GM10847 (cell line): ENCODE results near the gene SELPLG.

Experiments used
- POLR2A ChIP-seq: IDR thresholded peaks from 2 replicates; pipeline ENCODE4 v1.6.1; 2011; ENCODE audit not compliant: insufficient read length; ENCODE audit errors: extremely low read depth

SELPLG gene

DNA sequence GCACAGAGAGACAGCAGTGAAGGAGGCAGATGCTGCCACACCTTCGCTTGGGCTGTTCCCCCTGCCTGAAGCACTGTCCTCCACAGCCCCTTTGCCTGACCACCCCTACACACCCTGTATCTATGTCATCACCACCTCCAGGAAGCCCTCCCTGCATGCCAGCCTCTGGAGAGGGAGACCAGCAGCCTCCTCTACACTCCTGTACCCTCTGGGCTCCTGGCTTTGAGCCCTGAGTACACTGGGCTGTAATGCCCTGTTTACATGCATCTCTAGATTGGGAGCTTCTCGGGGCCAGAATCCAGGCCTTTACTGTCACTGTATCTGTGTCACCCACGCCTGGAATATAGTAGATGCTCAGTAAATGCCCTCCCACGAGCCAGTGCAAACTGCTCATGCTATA lies 30.0 kb downstream of the SELPLG start:
- no peak for TF ChIP-seq POLR2A

DNA sequence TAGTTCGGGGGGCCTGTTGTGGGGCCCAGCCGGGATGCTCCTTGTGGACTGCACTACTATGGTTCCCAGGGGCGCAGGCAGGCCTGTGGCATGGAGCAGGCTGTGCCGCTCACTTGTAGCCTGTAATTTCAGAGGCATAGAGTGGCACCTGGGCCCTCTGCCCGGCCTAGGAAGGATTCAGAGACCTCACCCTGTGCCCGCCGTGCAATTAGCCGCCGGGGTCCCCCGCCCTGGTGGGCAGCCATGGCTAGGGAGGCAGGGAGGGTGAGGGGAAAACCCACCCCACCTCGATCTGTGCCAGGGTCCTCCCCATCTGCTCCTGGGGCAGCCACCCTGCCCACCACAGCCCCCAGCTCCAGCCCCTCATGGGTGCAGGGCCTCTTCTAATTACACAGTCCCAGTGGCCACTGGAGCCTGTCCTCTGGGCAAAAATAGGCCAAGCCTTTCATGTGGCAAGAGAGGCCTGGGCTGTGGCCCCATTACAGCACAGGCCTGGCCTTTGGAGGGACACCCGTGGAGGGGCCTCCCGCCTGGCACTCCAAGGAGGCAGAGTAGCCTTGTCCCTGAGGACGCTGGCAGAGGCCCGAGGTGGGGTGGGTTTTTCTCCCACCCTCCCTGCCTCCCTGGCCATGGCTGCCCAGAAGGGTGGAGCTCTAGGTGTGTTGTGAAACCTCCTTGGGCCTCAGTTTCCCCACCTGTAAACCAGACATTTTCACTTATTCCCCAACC lies 30.6 kb downstream of the SELPLG start:
- TF ChIP-seq POLR2A, result no peak

DNA sequence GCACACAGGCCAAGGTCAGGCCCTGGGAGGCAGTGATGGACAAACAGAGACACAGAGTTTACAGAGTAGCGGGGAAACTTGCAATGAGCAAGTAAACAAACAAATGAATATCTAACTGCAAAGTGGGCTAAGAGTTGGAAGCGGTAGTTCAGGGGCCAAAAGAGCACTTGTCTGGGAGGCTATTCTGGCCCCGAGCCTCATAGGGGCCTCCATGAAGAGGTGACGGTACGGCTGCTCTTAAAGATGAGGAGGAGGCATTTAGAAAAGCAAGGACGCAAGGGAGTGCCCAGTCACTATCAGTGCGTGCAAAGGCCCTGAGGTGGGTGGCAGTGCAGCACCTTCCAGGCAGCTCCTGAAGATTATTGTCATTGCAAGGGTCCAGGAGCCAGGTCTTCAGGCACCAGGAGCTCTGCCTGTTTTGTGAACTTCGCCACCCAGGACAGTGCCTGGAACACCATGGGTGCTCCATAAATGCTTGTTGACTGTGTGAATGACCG lies 31.4 kb downstream of the SELPLG start:
- TF ChIP-seq POLR2A, result no peak

DNA sequence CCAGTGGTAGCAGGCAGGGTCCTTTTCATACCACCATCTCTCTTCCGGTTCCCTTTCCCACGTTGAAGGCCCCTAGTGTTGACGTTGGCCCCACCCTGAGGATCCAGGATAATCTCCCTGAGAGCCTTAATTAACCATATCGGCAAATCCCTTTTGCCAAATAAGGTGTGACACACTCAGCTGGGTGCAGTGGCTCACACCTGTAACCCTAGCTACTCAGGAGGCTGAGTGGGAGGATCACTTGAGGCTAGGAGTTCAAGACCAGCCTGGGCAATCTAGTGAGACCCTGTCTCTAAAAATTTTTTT lies 33.0 kb downstream of the SELPLG start:
- TF ChIP-seq POLR2A, result no peak

DNA sequence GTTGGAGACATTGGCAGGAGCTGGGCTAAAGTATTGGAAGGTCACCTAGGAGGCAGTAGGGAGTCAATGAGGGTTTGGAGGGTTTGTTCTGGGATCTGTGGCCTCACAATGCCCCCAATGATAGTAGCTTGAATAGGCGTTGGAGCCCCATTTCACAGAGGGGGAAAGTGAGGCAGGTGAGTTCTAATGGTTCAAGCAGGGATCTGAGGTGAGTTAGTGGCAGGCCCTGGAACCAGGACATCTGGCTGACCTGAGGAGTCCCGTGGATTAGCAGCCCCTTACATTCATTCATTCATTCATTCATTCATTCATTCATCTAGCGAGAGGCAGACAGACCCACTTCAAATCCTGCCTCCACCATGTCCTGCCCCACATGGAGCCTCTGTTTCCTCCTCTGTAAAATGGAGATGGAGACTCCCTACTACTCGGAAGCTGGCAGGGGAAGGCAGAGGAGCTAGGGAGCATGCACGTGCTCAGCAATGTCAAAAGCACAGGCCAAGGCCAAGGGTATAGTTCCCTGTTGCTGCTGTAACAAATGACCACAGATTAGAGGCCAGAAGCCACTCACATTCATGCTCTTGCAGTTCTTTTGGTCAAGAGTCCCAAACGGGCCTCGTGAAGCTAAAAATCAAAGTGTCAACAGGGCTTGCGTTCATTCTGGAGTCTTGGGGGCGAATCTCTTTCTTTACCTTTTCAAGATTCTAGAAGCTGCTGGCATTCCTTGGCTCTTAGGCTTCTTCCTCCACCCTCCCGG lies 33.6 kb downstream of the SELPLG start:
- no peak for TF ChIP-seq POLR2A

DNA sequence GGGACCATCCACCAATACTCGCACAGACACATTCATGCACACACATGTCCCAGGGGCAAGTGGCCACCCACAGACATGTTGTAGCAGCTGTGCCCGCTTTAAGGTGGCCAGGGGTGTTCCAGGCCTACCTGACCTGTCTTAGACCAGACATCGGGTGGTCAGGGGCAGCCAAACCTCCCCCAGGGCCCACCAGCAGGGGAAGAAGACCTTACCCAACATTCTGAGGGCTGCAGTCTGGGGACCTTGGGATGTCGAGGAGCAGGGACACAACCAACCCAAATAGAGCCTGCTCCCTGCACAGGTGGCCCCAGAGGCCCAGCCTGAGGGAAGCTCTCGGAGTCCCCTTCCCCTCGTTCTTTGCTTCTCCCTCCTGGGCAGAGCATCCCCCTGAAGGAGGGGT lies 34.2 kb downstream of the SELPLG start:
- no peak for TF ChIP-seq POLR2A

DNA sequence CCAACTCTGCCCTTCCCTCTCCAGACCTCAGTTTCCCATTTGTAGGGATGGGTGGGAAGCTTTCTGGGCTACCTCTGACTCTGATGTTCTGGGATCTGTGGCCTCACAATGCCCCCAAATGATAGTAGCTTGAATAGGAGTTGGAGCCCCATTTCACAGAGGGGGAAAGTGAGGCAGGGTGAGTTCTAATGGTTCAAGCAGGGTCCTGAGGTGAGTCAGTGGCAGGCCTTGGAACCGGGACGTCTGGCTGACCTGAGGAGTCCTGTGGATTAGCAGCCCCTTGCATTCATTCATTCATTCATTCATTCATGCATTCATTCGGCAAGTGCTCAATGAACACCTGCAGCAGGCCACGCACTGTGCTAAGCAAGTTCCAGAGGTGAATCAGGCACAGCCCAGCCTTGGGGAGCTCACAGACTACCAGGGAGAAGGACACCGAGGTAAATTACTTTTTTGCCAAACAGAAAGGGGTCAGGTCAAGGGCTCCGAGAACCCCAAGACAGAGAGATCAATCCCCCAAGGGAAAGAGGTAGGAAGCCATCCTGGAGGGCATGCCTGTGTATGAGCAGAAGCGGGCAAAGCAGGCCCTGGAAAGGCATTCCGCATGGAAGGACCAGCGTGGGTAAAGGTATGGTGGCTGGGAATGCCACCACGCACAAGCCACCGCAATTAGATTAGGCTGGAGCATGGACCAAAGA lies 35.0 kb downstream of the SELPLG start:
- TF ChIP-seq POLR2A, result no peak

DNA sequence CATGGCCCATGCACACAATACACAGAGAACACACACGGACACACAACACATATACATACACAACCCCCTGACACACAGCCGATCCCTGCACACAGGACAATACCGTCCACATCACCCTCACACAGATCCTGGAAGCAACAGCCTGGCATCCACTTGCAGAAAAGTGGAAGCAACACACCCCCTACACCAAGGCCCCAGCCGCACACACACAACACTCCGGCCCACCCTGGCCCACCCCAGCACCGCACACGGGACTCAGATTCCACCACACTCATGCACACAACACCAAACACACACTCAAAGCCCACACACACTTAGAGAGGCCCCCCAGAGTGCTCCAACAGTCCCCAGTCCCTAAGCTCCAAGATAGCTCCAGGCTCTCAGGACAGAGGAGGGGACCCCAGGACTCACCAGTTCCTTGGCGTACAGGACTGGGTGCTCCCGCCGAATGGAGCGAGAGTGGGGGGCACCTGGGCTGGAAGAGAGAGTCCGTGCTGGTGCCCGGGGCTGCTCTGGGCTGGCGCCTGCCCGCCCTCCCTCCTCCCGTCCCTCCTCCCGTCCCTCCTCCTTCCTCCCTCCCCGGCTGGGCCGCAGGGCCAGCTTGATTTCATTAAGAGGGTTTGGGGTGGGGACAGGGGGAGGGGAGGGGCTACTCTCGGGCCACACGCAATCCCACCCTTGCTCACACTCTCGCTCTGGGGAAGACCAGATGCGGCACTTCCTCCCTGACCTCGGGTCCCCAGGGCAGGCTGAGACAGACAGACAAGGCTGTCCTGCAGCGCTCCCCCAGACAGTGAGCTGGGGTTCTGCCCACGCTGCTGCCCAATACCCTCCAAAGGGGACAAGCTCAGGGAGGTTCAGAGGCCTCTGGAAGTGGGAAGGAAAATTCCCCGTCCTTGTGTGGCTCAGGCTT lies 35.9 kb downstream of the SELPLG start, which contains the start of gene TMEM119:
TSS of gene TMEM119 (minus strand) at position 526 of the 913 bp plus-strand sequence. CDS start 5,701 bp downstream, outside the sequence.
- no peak for TF ChIP-seq POLR2A

DNA sequence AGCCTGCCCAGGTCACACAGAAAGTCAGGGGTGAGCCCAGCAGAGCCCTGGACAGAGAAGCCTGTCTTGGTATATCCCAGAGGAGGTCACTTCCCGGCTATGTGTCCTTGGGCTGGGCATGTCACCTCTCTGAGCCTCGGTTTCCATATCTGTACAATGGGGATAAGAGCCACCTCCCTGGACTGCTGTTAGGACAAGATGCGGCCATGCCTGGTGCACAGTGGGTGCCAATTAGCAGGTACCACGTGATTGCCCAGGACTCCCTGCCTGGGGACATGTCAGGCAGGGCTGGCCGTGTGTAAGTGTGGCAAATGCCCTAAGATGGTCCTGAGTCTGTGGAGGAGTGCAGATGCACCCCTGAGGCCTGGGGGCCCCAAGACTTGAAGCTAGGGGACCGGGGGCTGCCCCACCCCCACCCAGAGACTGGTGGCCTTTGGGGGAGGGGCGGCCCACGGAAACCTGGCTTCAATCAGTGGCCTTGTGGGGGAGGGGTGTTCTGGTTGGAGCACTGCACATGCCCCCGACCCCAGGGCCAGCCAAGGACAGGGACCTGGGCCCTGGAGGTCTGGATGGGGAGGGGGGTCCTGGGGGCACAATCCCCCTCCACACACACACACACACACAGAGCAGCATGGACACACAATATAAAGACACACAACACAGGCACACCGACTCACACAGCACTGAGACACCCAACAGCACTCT lies 36.7 kb downstream of the SELPLG start:
- no peak for TF ChIP-seq POLR2A

DNA sequence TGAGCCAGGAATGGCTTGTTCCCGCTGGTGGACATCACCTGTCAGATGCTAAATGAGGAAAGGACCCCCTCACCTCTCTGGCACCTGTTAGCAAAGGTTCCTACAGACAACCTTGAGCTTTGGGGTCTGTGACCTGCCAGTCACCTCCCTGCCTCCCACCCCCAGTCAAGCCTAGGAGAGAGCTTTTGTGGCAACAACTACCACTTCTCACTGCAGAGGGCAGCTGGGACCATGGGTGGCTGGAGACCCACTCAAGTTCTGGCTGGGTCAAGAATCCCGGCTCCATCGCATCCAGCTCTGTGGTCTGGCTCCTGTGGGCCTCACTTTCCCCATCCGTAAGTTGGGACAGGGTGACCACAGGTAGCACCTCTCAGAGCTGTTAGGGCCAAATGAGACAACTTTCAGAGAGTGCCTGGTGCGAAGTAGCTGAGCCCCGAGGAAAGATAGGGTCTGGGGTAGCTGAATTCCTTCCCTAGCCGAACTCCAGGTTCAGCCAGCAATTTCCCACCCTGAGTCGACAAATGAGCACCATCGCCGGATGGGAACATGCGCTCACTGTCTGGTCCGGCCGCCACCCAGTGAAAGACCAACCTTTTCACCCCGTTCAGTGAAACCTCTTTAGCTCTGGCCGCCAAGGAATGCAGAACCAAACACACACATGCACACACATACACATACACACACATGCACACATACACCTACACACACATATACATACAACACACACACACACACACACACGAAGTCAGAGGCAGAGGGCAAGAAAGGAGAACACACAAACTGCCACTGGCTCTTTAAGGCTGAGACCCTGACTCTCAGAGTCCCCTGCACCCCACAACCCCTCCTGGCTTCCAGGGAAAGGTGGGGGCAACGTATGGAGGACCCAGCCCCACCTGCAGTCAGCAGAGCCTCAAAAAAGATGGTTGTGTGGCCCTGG lies 37.7 kb downstream of the SELPLG start:
- TF ChIP-seq POLR2A, result no peak

DNA sequence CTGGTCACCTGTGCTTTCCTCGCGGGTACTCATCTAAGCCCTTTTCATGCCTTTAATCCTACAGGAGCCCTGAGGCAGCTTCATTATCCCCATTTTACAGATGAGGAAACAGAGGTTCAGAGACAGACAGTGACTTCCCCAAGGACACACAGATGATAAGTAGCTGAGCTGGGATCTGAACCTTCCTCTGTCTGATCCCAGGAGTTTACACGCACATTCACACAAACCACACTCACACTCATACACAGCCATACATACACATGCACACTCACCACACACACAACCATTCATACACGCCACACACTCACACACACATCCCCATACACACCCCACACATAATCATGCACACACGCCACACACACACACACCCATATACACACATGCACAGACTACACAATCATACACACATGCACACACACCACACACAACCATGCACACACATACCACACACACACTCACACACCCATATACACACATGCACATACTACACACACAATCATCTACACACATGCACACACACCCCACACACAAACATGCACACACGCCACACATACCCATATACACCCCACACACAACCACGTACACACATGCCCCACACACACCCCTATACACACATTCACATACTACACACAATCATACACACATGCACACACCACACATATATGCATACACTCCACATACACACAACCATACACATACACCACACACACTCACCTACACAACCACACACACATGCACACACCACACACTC lies 38.6 kb downstream of the SELPLG start:
- TF ChIP-seq POLR2A, result no peak

DNA sequence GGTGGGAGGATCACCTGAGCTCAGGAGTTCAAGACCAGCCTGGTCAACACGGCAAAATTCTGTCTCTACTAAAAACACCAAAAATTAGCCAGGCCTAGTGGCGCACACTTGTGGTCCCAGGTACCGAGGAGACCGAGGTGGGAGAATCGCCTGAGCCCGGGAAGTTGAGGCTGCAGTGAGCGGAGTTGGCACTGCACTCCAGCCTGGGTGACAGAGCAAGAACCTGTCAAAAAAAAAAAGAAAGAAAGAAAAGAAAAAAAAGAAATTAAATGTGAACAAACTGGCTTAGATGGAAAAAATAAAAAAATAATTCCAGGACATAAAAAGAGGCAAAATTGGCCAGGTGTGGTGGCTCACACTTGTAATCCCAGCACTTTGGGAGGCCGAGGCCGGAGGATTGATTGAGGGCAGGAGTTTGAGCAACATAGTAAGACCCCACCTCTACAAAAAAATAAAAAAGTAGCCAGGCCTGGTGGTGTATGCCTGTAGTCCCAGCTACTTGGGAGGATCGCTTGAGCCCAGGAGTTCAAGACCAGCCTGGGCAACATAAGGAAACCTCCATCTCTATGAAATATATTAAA lies 39.3 kb downstream of the SELPLG start:
- TF ChIP-seq POLR2A, result no peak
